GM12891 (cell line): ENCODE measurements around the gene AP5Z1.

Experiments
- POLR2A ChIP-seq: IDR thresholded peaks from 2 replicates; pipeline ENCODE4 v1.6.1; 2011; ENCODE audit warnings: low read depth, low read length, control low read depth
- POLR2AphosphoS5 ChIP-seq: IDR thresholded peaks from 2 replicates; pipeline ENCODE4 v1.6.1; 2011; ENCODE audit warnings: low read depth, low read length, control low read depth
- POU2F2 ChIP-seq: IDR thresholded peaks from 2 replicates; pipeline ENCODE4 v1.6.1; 2011; ENCODE audit warnings: low read depth, mild to moderate bottlenecking, control low read depth, low read length, moderate library complexity
- SPI1 ChIP-seq: IDR thresholded peaks from 2 replicates; pipeline ENCODE4 v1.6.1; 2011; ENCODE audit warnings: low read depth, low read length, control low read depth
- TAF1 ChIP-seq: IDR thresholded peaks from 2 replicates; pipeline ENCODE4 v1.6.1; 2011; ENCODE audit warnings: low read depth, low read length, control low read depth

GRCh38 chr7:4806983-4807597 lies 31.7 kb downstream of the AP5Z1 start:
- TF ChIP-seq POLR2A = no peak
- no peak for TF ChIP-seq TAF1
- TF ChIP-seq POLR2AphosphoS5 = no peak
- TF ChIP-seq SPI1 = no peak
- TF ChIP-seq POU2F2 = no peak
